ENCODE results near the gene RHOBTB1.
"Not testable (repeated sequence)": the region's sequence is repeated elsewhere in the genome, so short reads cannot be mapped to it uniquely, and the experiment has no call there.

RHOBTB1 gene

GRCh38 chr10:60863796-60864195, 80.2 kb downstream of the RHOBTB1 start:
- DNase-seq (ENCODE audit: low spot score), result no peak

GRCh38 chr10:60862517-60862916, 81.5 kb downstream of the RHOBTB1 start:
- no peak for DNase-seq (ENCODE audit: low spot score)

- no peak for DNase-seq (ENCODE audit: low spot score)
These were observed 87.6 kb downstream of the RHOBTB1 start for GRCh38 chr10:60856405-60856804.

GRCh38 chr10:60853637-60854036, 90.3 kb downstream of the RHOBTB1 start:
- DNase-seq (ENCODE audit: low spot score), result no peak

GRCh38 chr10:60853107-60853506, 90.9 kb downstream of the RHOBTB1 start:
- no peak for DNase-seq (ENCODE audit: low spot score)

- DNase-seq (ENCODE audit: low spot score), result no peak
These were observed 94.2 kb downstream of the RHOBTB1 start for GRCh38 chr10:60849740-60850139.

GRCh38 chr10:60849217-60849616, 94.8 kb downstream of the RHOBTB1 start:
- DNase-seq (ENCODE audit: low spot score), result no peak

- DNase-seq (ENCODE audit: low spot score), result no peak
These were observed 95.3 kb downstream of the RHOBTB1 start for GRCh38 chr10:60848680-60849079.

GRCh38 chr10:60848126-60848525, 95.9 kb downstream of the RHOBTB1 start:
- DNase-seq (ENCODE audit: low spot score), result peak; percentile 29

- peak; percentile 46 for DNase-seq (ENCODE audit: low spot score)
These were observed 97.8 kb downstream of the RHOBTB1 start for GRCh38 chr10:60846173-60846572.

GRCh38 chr10:60845038-60845437, 98.9 kb downstream of the RHOBTB1 start:
- DNase-seq (ENCODE audit: low spot score), result no peak

- DNase-seq (ENCODE audit: low spot score), result no peak
These were observed 101.3 kb downstream of the RHOBTB1 start for GRCh38 chr10:60842694-60843093.

GRCh38 chr10:60841227-60841626, 102.8 kb downstream of the RHOBTB1 start:
- not testable (repeated sequence) for DNase-seq (ENCODE audit: low spot score)

- DNase-seq (ENCODE audit: low spot score), result no peak
These were observed 108.9 kb downstream of the RHOBTB1 start for GRCh38 chr10:60835049-60835448.

- DNase-seq (ENCODE audit: low spot score), result no peak
These were observed 109.6 kb downstream of the RHOBTB1 start for GRCh38 chr10:60834401-60834800.

- DNase-seq (ENCODE audit: low spot score), result not testable (repeated sequence)
These were observed 111.8 kb downstream of the RHOBTB1 start for GRCh38 chr10:60832136-60832535.

GRCh38 chr10:60828489-60828852, 115.5 kb downstream of the RHOBTB1 start:
- DNase-seq (ENCODE audit: low spot score), result no peak

GRCh38 chr10:60827791-60828488, 116.0 kb downstream of the RHOBTB1 start:
- peak; percentile 31 for DNase-seq (ENCODE audit: low spot score)

- DNase-seq (ENCODE audit: low spot score), result no peak
These were observed 118.5 kb downstream of the RHOBTB1 start for GRCh38 chr10:60825520-60825919.

- no peak for DNase-seq (ENCODE audit: low spot score)
These were observed 120.7 kb downstream of the RHOBTB1 start for GRCh38 chr10:60823324-60823723.

GRCh38 chr10:60822809-60823208, 121.2 kb downstream of the RHOBTB1 start:
- no peak for DNase-seq (ENCODE audit: low spot score)

GRCh38 chr10:60821656-60822055, 122.3 kb downstream of the RHOBTB1 start:
- DNase-seq (ENCODE audit: low spot score), result no peak

- no peak for DNase-seq (ENCODE audit: low spot score)
These were observed 123.8 kb downstream of the RHOBTB1 start for GRCh38 chr10:60820093-60820754.

Measured in AG08396 (cell line).